Right forelimb (tissue), 1 donor: Measurements from ENCODE around the gene SP140L.
"Not testable (repeated sequence)": the region's sequence is repeated elsewhere in the genome, so short reads cannot be mapped to it uniquely, and the experiment has no call there.

Experiments used
- DNase-seq: peaks from one replicate; pipeline ENCODE4 v3.0.0-alpha.2; 2018

Gene SP140L

DNA sequence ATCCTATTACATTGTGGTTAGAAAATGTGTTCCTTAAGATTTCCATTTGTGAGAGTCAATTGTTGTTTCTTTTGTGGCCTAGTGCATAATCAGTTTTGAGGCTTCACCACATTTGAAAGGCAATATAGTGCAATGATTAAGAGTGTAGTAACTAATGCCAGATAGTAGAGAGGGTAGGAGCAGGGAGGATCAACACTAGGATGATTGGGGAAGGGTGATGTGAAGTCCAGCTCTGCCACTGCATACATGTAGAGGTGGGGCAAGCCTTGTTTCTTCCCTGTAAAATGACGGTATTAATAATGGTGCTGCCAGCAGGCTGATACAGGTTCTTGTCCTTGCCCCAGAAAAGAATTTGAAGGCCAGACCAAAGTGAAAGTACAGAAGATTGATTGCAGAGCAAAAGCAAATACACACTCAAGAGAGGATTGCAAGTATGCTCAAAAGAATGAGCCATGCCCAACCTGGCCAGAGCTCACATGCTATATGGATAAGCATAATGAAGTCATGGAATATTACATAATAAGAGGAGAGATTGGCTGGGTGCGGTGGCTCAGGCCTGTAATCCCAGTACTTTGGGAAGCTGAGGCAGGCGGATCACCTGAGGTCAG lies 97.0 kb downstream of the SP140L start:
- no peak for DNase-seq

DNA sequence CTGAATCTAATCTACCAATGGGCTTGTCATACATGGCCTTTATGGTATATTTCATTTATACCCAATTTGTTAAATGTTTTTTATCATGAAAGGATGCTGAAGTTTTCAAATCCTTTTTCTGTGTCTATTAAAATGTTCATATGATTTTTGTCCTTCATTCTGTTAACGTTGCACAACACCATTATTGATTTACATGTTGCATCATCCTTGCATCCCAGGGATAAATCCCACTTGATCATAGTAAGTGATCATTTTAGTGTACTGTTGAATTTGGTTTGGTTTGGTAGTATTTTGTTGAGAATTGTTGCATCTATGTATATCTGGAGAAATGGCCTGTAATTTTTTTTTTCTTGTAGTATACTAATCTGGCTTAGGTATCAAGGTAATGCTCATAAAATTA lies 98.4 kb downstream of the SP140L start:
- DNase-seq, result no peak

DNA sequence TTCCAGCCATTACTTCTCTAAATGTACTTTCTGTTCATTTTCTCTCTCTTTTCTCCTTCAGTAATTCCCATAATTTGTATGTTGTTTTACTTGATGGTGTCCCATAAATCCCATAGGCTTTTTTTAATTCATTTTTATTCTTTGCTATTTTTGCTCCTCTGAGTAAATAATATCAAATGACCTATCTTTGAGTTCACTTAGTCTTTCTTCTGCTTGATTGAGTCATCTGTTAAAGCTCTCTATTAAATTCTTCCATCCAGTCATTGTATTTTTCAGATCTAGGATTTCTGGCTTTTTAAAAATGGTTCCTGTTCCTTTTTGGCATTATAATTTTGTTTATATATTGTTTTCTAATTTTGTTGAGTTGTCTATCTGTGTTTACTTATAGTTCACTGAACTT lies 102.5 kb downstream of the SP140L start:
- DNase-seq, result no peak

DNA sequence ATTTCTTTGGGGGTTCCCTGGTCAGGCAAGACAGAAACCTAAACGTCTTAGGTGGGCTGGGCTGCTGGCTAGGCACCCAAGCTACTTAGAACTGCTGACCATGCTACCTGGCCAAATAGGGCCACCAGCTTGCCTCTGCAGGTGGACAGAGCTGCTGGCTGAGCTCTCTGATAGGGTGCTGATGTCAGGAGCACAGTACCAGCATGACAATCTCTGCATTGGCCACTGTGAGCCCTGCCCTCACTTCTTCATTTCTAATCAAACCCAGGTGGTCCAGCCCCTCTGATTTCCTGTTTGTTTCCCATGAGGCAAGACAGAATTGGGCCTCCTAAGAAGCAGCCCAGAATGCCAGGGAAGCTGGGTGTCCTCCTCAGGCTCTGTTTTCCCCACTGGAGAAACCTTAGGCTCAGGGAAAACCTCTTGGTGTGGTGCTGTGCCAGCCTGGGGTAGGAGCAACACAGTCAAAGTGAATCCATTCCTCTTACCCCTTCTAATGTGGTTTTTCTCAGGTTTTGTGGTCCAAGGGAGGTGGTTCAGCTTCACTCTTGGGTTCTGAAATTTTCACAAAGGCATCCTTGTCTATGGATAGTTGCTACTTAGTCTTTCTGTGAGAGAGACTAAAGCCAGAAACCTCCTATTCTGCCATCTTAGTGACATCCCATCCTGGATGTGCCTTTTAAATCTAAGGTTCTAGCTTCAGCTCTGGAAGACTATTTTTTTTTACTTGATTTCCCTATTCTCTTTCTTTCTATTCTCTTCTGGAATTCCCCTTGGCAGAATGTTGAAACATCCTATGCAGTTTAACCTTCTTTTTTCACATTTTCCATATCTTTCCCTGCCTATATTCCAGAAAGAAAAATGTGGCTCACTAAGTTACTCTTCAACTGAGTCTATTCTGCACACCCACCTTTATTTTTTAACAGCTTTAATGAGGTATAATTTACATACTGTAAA lies 104.2 kb downstream of the SP140L start:
- no peak for DNase-seq

DNA sequence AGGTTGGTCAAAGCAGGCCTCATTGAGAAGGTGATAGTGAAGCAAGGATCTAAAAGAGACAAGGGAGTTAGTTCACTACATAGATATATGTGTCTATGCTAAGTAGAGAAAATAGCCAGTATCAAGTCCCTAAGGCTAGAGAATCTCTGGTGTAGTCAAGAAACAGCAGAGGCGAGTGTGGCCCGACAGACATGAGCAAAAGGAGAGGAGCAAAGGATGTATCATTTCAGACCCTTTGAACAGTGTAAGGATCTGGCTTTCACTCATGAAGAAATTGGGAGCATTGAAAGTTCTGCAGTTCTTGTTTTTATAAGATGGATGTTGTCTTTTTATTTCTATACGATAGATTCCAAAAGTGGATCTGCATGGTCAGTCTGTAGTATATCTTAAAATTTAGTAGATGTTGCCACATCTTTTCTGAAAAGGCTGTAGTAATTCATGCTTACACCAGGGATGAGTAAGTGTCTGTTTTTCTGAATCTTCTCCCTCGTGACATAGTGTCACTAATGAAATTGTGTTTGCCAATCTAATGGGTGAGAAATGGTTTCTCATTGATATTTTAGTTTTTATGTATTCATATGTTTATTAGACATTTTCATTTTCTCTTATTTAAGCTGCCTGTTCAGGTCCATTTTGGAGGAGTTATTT lies 107.8 kb downstream of the SP140L start:
- no peak for DNase-seq

DNA sequence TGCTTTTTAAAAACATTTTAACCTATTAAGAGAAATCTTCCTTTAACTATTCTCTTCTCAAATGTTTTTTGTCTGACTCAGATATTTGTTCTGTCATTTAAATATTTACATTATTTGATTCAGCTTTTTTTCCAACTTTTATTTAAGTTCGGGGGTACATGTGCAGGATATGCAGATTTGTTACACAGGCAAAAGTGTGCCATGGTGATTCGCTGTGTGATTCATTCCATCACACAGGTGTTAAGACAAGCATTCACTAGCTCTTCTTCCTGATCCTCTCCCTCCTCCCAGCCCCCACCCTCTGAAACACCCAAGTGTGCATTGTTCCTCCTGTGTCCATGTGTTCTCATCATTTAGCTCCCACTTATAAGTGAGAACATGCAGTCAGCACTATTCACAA lies 108.4 kb downstream of the SP140L start:
- DNase-seq, result no peak

DNA sequence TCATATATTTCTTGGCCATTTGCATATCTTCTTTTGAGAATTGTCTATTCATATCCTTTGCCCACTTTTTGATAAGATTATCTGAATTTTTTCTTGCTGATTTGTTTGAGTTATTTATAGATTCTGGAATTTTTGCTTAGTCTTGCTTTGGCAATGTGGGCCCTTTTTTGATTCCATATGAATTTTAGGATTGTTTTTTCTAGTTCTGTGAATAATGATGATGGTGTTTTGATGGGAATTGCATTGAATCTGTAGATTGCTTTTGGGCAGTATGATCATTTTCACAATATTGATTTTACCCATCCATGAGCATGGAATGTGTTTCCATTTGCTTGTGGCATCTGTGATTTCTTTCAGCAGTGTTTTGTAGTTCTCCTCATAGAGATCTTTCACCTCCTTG lies 112.1 kb downstream of the SP140L start:
- DNase-seq, result not testable (repeated sequence)

DNA sequence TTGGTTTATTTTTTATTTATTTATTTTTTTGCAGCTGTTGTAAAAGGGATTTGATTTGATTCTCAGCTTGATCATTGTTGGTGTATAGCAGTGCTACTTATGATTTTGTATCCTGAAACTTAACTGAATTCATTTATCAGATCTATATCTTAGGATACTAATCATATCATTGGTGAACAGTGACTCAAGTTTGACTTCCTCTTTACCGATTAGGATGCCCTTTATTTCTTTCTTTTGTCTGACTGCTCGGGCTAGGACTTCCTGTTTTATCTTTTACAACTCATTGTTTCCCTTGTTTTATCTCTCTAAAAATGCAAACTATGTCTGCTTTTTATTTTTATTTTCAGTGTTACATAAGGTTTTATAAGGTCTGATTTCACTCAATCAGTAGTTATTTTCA lies 112.6 kb downstream of the SP140L start:
- no peak for DNase-seq

DNA sequence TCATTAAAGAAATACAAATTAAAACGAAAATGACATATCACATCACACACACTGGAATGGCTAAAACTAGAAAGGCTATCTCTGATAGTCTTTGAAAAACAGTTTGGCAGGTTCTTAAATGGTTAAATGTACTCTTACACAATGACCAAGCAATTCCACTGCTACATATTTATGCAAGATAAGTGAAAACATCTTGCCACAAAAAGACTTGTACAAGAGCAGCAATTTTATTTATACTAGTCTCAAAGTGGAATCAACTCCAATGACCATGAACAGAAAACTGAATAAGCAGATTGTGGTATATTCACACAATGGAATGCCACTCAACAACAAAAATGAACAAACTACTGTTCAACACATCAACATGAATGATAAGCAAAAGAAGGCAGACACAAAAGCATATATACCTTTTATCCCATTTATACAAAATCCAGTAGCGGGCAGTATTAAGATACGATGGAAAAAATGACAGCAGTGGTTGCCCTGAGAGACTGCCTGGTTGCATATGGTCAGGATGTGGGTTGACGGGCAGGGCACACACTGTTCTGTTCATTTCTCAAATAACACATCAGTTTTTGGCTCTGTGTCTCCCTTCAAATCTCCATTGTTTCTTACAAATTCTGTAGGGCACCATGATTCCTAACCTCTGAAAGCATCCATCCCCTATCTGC lies 114.4 kb downstream of the SP140L start:
- no peak for DNase-seq

DNA sequence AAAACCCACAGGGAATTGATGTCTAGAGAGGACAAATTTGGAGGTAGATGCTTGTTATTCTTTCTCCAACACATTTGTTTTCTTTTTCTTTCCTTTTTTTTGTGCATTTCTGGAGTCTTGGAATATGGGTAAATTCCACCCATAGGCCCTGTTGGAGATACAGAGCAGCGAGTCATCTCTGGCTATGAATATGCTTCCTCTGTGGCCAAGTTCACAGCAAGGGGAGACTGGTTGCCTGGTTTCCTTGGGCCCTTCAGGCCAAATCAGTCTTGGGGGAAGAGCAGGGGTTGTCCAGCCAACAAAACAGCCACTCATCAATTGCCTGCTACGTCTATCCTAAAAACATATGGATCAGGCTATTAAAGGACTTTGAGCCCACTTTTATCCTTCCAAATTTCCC lies 116.5 kb downstream of the SP140L start:
- no peak for DNase-seq

DNA sequence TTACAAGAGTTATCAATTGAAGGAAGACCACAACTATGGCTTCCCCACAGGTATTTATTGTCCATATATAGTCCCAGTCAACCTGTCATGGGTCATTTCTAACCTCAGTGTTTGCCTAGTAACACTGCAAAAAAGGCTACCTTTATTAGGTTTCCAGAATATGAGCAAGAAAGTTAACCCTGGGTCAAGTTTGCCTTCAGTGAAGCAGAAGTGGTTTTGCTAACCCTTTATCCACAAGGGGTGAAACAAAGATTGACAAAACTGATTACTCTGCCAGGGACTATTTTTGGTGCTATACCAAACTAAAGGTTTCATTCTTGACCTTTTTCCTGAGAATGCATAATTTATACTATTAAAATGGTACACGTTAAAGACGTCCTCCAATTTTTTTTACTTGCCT lies 117.8 kb downstream of the SP140L start:
- DNase-seq, result no peak

DNA sequence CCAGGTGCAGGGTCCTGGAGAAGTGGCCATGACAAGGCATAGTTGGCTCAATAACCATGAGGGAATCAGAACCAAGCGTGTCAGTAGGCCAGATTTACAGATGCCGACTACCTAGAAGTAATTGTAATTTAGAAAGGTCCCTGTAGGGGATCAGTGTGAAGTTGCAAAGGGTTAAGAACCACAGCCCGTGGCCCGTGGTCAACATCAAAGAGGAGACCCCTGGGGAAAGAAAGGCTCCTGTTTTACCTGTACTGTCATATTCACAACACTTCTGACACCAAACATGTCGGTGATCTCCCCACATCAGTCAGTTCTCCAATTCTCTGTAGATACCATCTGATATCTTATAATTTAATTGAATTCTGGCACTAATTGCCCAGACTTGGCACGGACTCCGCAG lies 120.0 kb downstream of the SP140L start:
- no peak for DNase-seq

DNA sequence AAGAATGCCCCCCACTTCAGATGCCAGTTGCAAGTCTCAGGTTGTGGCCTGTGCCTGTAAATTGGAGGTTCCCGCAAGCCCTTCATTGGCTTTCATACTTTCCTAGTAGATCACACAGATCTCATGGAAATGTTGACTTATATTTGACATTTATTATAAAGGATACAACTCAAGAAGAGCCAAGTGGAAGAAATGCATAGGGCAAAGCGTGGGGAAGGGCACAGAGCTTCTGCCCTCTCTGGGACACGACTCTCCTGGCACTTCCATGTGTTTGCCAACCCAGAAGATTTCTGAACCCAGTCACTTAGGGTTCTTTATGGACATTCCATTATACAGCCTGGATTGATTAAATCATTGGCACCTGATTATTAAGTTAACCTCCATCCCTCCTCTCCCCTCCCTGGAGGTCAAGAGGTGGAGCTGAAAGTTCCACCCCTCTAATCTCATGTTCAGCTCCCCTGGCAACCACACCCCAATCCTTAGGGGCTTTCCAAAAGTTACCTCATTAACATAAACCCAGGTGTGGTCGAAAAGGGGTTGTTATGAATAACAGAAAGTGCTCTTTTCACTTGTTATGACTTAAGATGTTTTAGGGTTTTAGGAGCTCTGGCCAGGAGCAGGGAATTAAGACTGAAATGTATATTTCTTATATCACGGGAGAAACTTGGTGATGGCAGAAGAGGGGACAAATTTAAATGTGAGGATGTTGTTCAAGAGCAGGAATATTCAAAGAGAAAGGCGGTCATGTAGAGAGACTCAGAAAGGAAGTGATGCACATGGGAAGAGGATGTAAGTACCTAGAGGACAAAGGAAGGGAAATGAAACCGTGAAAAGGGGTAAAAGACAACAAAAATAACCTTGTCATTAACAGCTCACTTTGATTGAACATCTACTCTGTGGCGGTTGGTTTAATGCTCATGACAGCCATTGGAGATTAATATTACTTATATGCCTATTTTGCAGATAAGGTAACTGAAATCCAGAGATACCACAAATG lies 120.8 kb downstream of the SP140L start:
- no peak for DNase-seq

DNA sequence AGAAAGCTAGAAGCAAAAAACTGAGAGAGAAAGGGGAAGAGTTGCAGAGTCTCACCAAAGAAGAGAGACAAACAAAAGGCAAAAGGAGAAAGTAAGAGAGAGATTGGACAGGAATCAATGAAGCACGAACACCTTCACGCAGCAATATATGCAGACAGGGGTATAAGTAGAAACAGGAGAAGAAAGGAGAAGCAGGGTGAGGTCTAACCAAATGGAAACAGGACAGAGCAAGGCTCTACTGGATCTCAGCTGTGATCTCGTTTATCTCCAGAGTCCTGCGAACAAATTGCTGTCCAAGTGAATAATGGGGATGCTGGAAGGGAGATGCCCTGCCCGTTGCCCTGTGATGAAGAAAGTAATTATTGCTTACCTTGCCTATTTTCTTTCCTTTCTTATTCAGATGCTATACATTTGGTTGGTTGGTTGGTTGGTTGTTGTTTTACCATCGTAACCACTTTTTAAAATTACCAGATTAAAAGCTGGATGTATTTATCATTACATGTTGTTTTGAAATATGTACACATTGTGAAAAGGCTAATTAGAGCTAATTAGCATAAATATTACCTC lies 123.0 kb downstream of the SP140L start:
- DNase-seq, result no peak

DNA sequence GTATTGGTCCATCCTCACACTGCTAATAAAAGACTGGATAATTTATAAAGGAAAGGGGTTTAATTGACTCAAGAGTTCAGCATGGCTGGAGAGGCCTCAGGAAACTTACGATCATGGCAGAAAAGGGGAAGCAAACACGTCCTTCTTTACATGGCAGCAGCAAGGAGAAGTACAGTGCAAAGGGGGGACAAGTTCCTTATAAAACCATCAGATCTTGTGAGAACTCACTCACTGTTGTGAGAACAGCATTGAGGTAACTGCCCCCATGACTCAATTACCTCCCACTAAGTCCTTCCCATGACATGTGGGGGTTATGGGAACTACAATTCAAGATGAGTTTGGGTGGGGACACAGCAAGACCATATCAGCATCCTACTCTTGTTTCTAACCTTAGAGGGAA lies 126.0 kb downstream of the SP140L start:
- no peak for DNase-seq
